GM18909 (cell line): ENCODE results near the gene ATP5PO.
A peak's percentile ranks its signal among the peaks of the same experiment; 100 is the strongest.

Source experiments
- ATAC-seq: cut with Tn5 transposase; IDR thresholded peaks from one replicate; pipeline ENCODE4 v1.9.1; 2021; ENCODE audit warnings: mild to moderate bottlenecking; ENCODE audit not compliant: unreplicated experiment, poor library complexity

ATP5PO gene

GRCh38 chr21:33915368-33916199 lies at the start of gene ATP5PO:
Gene ATP5PO (minus strand): TSS chr21:33915804. CDS start chr21:33915763, 41 bp downstream.
- peak; percentile 99 for ATAC-seq

- ATAC-seq: no peak
Observed at GRCh38 chr21:33964706-33965325, 49.2 kb upstream of the ATP5PO start.

- no peak for ATAC-seq
Observed at GRCh38 chr21:33963848-33964555, 48.4 kb upstream of the ATP5PO start.

- ATAC-seq: no peak
Observed at GRCh38 chr21:33962290-33962689, 46.7 kb upstream of the ATP5PO start.

GRCh38 chr21:33961061-33961460 lies 45.5 kb upstream of the ATP5PO start:
- ATAC-seq: no peak

GRCh38 chr21:33959680-33960079 lies 44.1 kb upstream of the ATP5PO start:
- ATAC-seq: no peak

GRCh38 chr21:33954395-33954794 lies 38.8 kb upstream of the ATP5PO start:
- ATAC-seq: no peak

GRCh38 chr21:33951276-33952178 lies 35.9 kb upstream of the ATP5PO start:
- ATAC-seq: no peak

GRCh38 chr21:33950431-33951079 lies 35.0 kb upstream of the ATP5PO start:
- ATAC-seq: no peak

- ATAC-seq: peak; percentile 37
Observed at GRCh38 chr21:33949516-33950430, 34.2 kb upstream of the ATP5PO start.

GRCh38 chr21:33948951-33949444 lies 33.4 kb upstream of the ATP5PO start:
- no peak for ATAC-seq

GRCh38 chr21:33948096-33948950 lies 32.7 kb upstream of the ATP5PO start:
- ATAC-seq: peak; percentile 55

GRCh38 chr21:33947451-33948095 lies 32.0 kb upstream of the ATP5PO start:
- ATAC-seq: peak; percentile 55

- no peak for ATAC-seq
Observed at GRCh38 chr21:33945652-33946270, 30.2 kb upstream of the ATP5PO start.

- no peak for ATAC-seq
Observed at GRCh38 chr21:33944185-33944763, 28.7 kb upstream of the ATP5PO start.

- ATAC-seq: no peak
Observed at GRCh38 chr21:33943293-33943692, 27.7 kb upstream of the ATP5PO start.
